Muscle of back (tissue), 11 donors: ENCODE measurements around the gene TRIM8. TPM values are rescaled to one million over a fixed set of nuclear protein-coding genes. Genes with fewer than 3 reads are reported as not detected.

Experiments used
- DNase-seq, 3 donors: peaks; one replicate each; pipeline versions ENCODE4 v3.0.0 to v3.0.0-alpha.2; 2013
- polyA plus RNA-seq, 10 donors: library from polyadenylated mRNA; unstranded; fragments of 120-200 nt; gene quantifications; one replicate each; pipeline ENCODE4 v1.2.1, GENCODE V29; 2013; ENCODE audit not compliant: insufficient read length in 10 of 10

TRIM8 gene
- polyA plus RNA-seq, 10 donors = 67.0 to 87.1 (median 74.8) TPM

- peak in 2 of 3 donors; percentile 44 to 66 for DNase-seq
Measured at GRCh38 chr10:102668326-102669107, 24.2 kb downstream of the TRIM8 start.

GRCh38 chr10:102669206-102670064 lies 25.2 kb downstream of the TRIM8 start:
- DNase-seq = peak in 1 of 3 donors; percentile 45

GRCh38 chr10:102670065-102670670 lies 25.9 kb downstream of the TRIM8 start:
- DNase-seq = no peak

GRCh38 chr10:102670871-102671434 lies 26.7 kb downstream of the TRIM8 start:
- no peak for DNase-seq

GRCh38 chr10:102673236-102673818 lies 29.0 kb downstream of the TRIM8 start:
- no peak for DNase-seq

GRCh38 chr10:102673819-102674511 lies 29.7 kb downstream of the TRIM8 start:
- DNase-seq = peak in 2 of 3 donors; percentile 41 to 82

- no peak for DNase-seq
Measured at GRCh38 chr10:102674566-102674965, 30.3 kb downstream of the TRIM8 start.

GRCh38 chr10:102675011-102675665 lies 30.9 kb downstream of the TRIM8 start:
- no peak for DNase-seq

GRCh38 chr10:102675666-102676533 lies 31.6 kb downstream of the TRIM8 start:
- peak in 2 of 3 donors; percentile 68 to 87 for DNase-seq

- DNase-seq = peak in 1 of 3 donors; percentile 60
Measured at GRCh38 chr10:102676534-102677315, 32.4 kb downstream of the TRIM8 start.

- DNase-seq = peak in 1 of 3 donors; percentile 71
Measured at GRCh38 chr10:102677331-102678067, 33.2 kb downstream of the TRIM8 start.

GRCh38 chr10:102678068-102678400 lies 33.8 kb downstream of the TRIM8 start:
- no peak for DNase-seq

- DNase-seq = peak; percentile 56 to 83 (median 68)
Measured at GRCh38 chr10:102678842-102679289, 34.6 kb downstream of the TRIM8 start.

GRCh38 chr10:102679596-102679995 lies 35.3 kb downstream of the TRIM8 start:
- no peak for DNase-seq

GRCh38 chr10:102681696-102682095 lies 37.4 kb downstream of the TRIM8 start:
- DNase-seq = no peak

- DNase-seq = no peak
Measured at GRCh38 chr10:102682416-102682815, 38.1 kb downstream of the TRIM8 start.

GRCh38 chr10:102682981-102683380 lies 38.7 kb downstream of the TRIM8 start:
- no peak for DNase-seq

- DNase-seq = no peak
Measured at GRCh38 chr10:102683736-102684135, 39.5 kb downstream of the TRIM8 start.
